Measurements from ENCODE around the gene ADAT3. TPM values are rescaled to one million over a fixed set of nuclear protein-coding genes. Genes with fewer than 3 reads are reported as not detected.
A peak's percentile ranks its signal among the peaks of the same experiment; 100 is the strongest.

Gene ADAT3
- total RNA-seq, 4 donors from 2014 or later, result 4.7 to 20.4 (median 11.1) TPM

GRCh38 chr19:1906985-1907562, 1.9 kb downstream of the ADAT3 start:
- DNase-seq, result no peak
- peak overlapping the region in 2 of 4 donors; percentile 37 to 42 for H3K4me3 ChIP-seq
- peak overlapping the region; percentile 82 to 97 (median 88) for H3K27ac ChIP-seq
- H3K9me3 ChIP-seq, result no peaks in the 10 kb centered on the region
- TF ChIP-seq CTCF (IDR thresholded peaks at IDR 0.05), result no peak
- no peak for TF ChIP-seq POLR2A (IDR thresholded peaks at IDR 0.05)
- peaks cover 43 to 87% (median 51%) of the 10 kb centered on the region in 3 donors for H3K4me1 ChIP-seq
- WGBS, 2 donors, result 73 to 85% methylated on average over 7 to 10 of the region's 10 CpGs
- H3K27me3 ChIP-seq, result no peaks in the 10 kb centered on the region
- H3K36me3 ChIP-seq, result peaks cover 0 to 4% (median 3%) of the 10 kb centered on the region in 3 donors
- intact Hi-C loops (cut with DNase I), result no loop called here

GRCh38 chr19:1907563-1908363, 2.6 kb downstream of the ADAT3 start:
- no peak for DNase-seq
- WGBS, 2 donors, result 71 to 74% methylated on average over 4 to 13 of the region's 43 CpGs
- no peaks in the 10 kb centered on the region for H3K27me3 ChIP-seq
- no peaks in the 10 kb centered on the region for H3K9me3 ChIP-seq
- peaks cover 43 to 94% (median 51%) of the 10 kb centered on the region in 3 donors for H3K4me1 ChIP-seq
- TF ChIP-seq CTCF (IDR thresholded peaks at IDR 0.05) (no peak), POLR2A (IDR thresholded peaks at IDR 0.05) (no peak)
- peaks cover 7 to 11% (median 10%) of the 10 kb centered on the region in 3 donors for H3K36me3 ChIP-seq
- intact Hi-C loops (cut with DNase I), result no loop called here
- peak overlapping the region; percentile 82 to 97 (median 88) for H3K27ac ChIP-seq
- H3K4me3 ChIP-seq, result peak overlapping the region; percentile 22 to 60 (median 40)

GRCh38 chr19:1908364-1908678, 3.1 kb downstream of the ADAT3 start:
- TF ChIP-seq POLR2A (IDR thresholded peaks at IDR 0.05) (no peak), CTCF (IDR thresholded peaks at IDR 0.05) (no peak)
- H3K9me3 ChIP-seq, result no peaks in the 10 kb centered on the region
- WGBS, 2 donors, result 40 to 68% methylated on average over 2 of the region's 13 CpGs
- no peak for DNase-seq
- H3K27ac ChIP-seq, result peak overlapping the region; percentile 82 to 97 (median 88)
- H3K4me3 ChIP-seq, result peak overlapping the region; percentile 22 to 60 (median 40)
- no peaks in the 10 kb centered on the region for H3K27me3 ChIP-seq
- peaks cover 47 to 95% (median 50%) of the 10 kb centered on the region in 3 donors for H3K4me1 ChIP-seq
- peaks cover 10 to 16% (median 15%) of the 10 kb centered on the region in 3 donors for H3K36me3 ChIP-seq
- intact Hi-C loops (cut with DNase I), result no loop called here

- WGBS, 2 donors, result 77 to 79% methylated on average over 5 to 9 of the region's 10 CpGs
- Histone ChIP-seq H3K27ac (peak overlapping the region in 3 of 4 donors; percentile 10 to 97 (median 89)), H3K4me1 (peaks cover 53 to 96% (median 55%) of the 10 kb centered on the region in 3 donors), H3K4me3 (no peak overlapping the region), H3K36me3 (peaks cover 10 to 23% (median 18%) of the 10 kb centered on the region in 3 donors), H3K9me3 (no peaks in the 10 kb centered on the region), H3K27me3 (no peaks in the 10 kb centered on the region)
- no peak for TF ChIP-seq CTCF (IDR thresholded peaks at IDR 0.05)
- no peak for TF ChIP-seq POLR2A (IDR thresholded peaks at IDR 0.05)
- intact Hi-C loops (cut with DNase I), result loop anchor here (10.0 kb wide), 1 partner anchor 165 kb away; no protein-coding TSS in a partner anchor
- no peak for DNase-seq
Observed at GRCh38 chr19:1909761-1910080, 4.5 kb downstream of the ADAT3 start.

- DNase-seq, result no peak
Observed at GRCh38 chr19:1910177-1910576, 5.0 kb downstream of the ADAT3 start.

More at GRCh38 chr19:1910177-1910576, 5.0 kb downstream of the ADAT3 start:
- TF ChIP-seq POLR2A (IDR thresholded peaks at IDR 0.05) (no peak), CTCF (IDR thresholded peaks at IDR 0.05) (no peak)
- peak overlapping the region in 1 of 4 donors; percentile 97 for H3K27ac ChIP-seq
- WGBS, 2 donors, result 87 to 100% methylated on average over 3 to 5 of the region's 10 CpGs
- peaks cover 53 to 96% (median 53%) of the 10 kb centered on the region in 3 donors for H3K4me1 ChIP-seq
- H3K9me3 ChIP-seq, result no peaks in the 10 kb centered on the region
- no peak overlapping the region for H3K4me3 ChIP-seq
- no peaks in the 10 kb centered on the region for H3K27me3 ChIP-seq
- H3K36me3 ChIP-seq, result peaks cover 10 to 27% (median 18%) of the 10 kb centered on the region in 3 donors
- intact Hi-C loops (cut with DNase I), result loop anchor here (10.0 kb wide), 1 partner anchor 165 kb away; no protein-coding TSS in a partner anchor

Measured in esophagus squamous epithelium (tissue), 5 donors.